ENCODE data around the gene ITLN1.

DNA sequence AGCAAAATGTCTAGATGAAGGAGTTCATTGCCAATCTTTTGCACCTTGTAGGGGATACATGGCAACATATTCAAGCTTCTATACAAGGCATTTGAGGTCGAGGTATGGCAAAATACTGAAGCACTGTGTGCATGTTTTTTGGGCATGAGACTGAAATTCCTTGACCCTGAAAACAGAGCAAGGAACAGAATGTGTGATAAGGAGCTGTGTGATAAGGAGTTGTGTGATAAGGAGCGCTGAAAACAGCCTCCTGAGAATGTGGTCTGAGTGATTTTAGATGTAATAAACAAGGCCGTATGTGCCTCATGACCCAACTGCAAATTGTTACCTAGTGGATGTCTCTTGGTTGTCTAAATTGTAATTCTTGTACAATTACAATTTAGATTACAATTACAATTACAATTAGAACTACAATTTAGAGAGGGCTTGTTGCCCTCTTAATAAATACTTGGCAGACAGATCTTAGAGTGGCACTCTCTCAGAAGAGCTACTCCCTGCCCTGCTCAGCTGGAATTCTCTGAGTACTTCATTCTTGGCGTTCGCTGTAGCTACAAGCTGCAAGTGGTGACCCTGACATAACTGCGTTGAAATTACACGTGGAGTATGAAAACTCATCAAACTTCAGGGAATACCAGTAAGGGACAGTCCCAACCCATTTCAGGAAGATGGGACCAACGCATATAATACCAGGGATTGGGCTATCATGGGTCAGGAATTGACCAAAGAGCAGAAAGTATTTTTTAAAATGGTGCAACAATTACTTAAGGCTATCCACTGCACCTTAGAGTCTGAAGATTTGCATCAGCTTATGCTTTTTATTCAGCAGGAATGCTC is 20.0 kb upstream of the ITLN1 start:
- no peak for TF ChIP-seq POLR2AphosphoS5 (IDR thresholded peaks at IDR 0.05)
- TF ChIP-seq EP300 (IDR thresholded peaks at IDR 0.05; ENCODE audit: low read depth): no peak

All from transverse colon (tissue), 3 donors.